CD4-positive, alpha-beta T cell treated with Interferon gamma for 1 hour (primary cell): ENCODE results near the gene GNB1L.

Experiments
- DNase-seq: peaks from one replicate; pipeline ENCODE4 v3.0.0-alpha.2; 2020

GNB1L gene

DNA sequence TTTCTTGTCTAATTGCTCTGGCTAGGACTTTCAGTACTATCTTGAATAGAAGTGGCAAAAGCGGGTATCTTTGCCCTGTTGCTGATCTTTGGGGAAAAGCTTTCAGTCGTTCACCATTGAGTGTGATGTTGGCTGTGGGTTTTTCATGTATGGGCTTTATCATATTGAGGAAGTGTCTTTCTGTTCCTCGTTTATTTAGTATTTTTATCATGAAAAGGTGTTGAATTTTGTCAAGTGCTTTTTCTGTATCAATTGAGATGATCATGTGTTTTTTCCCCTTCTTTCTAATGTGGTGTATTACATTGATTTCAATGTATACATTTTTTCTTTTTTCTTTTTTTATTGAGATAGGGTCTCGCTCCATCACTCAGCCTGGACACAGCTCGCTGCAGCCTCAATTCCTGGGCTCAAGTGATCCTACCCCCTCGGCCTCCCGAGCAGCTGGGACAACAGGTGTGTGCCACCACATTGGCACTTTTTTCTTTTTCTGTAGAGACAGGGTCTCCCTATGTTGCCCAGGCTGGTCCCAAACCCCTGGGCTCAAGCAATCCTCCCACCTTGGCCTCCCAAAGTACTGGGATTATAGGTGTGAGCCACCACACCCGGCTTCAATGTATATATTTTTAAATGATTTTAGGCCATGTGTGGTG, 5.3 kb upstream of the GNB1L start:
- no peak for DNase-seq

DNA sequence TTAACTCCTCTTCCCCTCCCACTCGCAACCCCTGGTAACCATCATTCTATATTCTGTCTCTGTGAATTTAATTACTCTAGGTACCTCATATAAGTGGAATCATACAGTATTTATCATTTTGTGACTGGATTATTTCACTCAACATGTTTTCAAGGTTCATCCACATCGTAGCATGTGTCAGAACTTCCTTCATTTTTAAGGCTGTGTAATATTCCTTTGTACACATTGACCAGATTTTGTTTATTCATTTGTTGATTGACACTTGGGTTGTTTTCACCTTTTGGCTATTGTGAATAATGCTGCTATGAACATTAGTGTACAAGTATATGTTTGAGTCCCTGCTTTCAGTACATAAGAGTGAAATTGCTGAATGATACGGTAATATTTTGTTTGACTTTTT, 2.7 kb upstream of the GNB1L start:
- DNase-seq, result no peak

- peak; percentile 38 for DNase-seq
These were observed 1.1 kb upstream of the GNB1L start for GRCh38 chr22:19855504-19856409.

- no peak for DNase-seq
These were observed 546 bp downstream of the GNB1L start for GRCh38 chr22:19853879-19854777.

- DNase-seq, result no peak
These were observed 1.4 kb downstream of the GNB1L start for GRCh38 chr22:19853058-19853878.

DNA sequence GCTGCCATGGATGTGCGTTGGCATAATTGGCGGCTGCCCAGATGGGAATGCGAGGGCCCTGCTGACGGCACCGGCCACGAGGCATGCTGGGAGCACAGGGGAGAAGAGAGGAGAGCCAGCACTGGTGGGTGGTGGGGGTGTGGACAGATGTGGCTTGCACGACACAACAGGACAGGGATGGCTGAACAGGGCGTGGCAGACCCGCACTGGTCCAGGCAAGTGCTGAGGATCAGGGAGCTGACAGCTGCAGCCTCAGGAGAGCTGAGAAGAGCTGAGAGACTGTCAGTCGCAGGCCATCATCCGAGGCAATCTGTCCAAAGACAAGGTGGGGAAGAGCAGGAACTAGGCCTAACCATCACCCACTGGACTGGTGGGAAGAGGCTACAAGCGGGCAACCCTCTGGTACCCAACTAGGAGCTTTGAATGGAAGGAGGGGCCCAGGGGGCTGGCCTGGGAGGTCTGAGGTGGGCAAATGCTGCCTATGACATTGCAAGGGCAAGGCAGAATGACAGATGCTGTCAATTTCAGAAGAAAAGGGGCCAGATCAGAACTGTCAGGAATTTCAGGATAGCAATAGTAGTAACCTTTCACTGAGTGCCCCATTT, 2.4 kb downstream of the GNB1L start:
- no peak for DNase-seq

GRCh38 chr22:19851291-19852176, 3.1 kb downstream of the GNB1L start:
- DNase-seq, result no peak

GRCh38 chr22:19850763-19851109, 3.9 kb downstream of the GNB1L start:
- DNase-seq, result no peak

DNA sequence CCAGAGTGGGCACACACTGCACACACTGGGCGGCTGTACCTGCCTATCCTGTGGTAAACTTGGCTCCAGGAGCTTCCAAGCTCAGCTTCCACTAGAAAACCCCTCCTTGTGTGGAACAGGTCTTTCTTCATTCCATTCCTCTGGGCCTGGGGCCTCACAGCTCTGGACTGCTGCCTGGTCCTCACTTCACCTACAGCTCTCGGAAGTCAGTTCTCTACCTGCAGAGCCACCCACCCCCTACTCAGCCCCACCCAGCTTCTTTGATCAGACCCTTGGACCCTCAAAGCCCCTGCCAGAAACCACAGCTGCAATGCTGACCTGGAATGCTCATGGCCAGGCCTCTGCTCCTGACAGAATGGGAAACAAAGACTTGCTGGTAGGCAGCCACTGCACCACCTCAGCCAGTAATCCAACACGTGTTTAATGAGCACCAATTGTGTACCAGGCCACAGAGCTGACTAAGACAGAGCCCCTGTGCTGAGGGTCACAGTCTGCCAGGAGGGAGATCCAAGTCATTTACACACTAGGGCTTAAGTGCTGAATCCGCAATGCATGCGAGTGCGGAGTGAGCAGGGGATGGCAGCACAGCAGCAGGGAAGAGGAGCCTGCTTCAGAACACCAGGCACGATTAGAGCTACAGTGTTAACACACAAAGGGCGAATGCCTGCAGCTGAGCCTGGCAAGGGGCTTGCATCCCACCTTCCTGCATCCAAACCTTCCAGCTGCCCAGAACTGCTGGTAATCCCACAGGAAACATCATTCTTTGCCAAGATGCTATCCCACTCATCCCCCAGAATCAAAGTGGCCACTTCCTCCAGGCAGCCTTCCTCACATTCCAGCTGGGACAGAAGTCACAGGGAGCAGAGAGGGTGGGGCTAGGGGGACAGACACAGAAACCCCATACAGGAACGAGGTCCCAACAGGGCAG, 4.6 kb downstream of the GNB1L start:
- DNase-seq, result no peak

DNA sequence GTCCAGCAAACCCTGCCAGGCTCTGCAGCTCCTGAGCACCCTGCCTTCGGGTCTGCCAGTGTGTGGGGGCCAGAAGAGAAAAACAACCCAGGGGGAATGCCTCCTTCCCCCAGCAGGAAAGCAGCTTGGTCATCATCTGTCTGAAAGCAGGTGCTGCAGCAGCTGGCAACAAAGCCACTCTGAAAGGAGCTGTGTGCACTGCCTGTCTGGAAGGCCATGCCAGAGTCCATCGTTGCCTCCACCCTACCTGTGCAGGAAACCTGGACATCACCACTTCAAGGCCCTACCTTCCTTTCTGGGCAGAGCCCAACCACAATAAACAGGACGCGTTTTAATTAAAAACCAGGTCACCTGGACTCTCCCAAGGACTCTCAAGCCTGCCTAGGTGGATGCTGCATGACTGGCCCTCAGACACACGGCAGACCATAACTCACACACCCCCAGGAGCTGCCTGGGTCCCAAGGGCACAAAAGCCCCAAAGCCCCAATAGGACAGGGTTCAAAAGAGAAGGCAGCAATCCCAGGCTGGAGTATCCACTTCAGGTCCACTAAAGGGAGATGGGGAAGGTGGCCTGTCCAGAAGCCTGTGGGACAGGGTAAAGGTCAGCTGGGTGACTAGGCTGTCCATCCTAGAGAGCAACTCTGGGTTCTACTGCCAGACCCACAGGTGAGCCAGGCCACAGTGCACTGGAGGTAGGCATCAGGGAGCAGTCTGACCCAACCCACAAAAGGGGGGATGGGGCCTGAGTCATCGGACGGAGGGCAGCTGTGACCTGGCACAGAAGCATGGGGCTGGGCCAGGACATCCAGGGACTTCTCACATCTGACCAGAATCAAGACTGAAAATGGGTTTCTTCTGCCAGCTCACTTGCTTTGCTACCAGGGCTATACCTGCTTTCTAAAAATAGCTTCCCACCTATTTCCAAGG, 6.1 kb downstream of the GNB1L start:
- no peak for DNase-seq

- DNase-seq, result no peak
These were observed 7.4 kb downstream of the GNB1L start for GRCh38 chr22:19847345-19847632.

- no peak for DNase-seq
These were observed 7.9 kb downstream of the GNB1L start for GRCh38 chr22:19846620-19847344.

DNA sequence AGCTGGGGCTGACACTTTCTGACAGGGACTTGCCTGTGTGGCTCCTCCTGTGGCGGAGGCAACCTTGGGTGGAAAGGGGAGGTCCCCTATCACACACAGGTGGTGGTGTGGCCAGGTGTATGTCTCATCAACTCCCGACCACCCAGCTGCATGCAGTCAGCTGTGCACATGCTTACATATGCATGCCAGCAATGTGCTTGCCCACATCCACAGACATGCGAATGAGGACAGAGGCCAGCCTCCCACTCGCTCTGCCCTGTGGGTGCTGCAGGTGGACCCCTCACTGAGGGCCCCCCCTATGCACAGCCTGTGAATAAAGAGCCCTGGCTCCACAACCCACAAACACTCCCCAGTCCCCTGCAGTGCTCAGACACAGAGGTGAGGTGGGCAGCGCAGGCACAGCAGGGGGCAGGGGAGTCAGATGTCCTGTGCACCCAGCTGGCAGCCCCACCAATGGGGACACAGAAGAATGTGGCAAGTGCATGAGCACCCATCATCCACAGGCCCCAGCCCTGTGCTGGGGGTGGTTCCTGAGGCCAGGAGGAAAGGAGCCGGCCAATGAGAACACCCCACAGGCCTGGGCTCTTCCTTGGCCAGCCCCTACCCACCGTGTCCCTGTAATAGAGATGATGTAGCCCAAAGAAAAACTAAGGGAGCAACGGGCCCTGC, 9.5 kb downstream of the GNB1L start:
- no peak for DNase-seq

- DNase-seq, result peak; percentile 31
These were observed 10.2 kb downstream of the GNB1L start for GRCh38 chr22:19844377-19845053.

DNA sequence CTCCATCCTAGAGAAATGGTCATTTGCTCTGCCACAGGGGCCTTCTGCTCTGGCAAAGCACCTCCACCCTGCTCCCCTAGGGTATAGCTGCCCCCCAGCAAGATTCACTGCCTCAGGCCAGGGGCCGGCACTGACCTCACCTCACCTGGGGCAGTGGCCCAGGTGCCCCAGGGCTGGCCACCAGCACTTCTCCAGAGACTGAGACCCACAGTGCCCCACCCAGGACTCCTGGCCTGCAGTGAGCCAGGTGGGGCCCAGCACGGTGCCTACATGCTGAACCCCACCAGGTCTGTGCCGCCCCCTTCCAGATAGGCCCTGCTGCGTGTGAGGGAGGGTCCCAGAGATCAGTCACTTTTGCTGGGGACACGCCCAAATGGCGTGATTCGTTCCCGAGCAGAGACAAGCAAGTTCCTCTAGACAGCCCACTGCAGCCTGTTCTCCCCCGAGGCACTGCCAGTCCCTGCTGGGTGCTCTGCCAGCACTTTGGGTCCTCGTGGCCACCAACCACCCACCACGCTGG, 10.8 kb downstream of the GNB1L start:
- DNase-seq, result no peak

DNA sequence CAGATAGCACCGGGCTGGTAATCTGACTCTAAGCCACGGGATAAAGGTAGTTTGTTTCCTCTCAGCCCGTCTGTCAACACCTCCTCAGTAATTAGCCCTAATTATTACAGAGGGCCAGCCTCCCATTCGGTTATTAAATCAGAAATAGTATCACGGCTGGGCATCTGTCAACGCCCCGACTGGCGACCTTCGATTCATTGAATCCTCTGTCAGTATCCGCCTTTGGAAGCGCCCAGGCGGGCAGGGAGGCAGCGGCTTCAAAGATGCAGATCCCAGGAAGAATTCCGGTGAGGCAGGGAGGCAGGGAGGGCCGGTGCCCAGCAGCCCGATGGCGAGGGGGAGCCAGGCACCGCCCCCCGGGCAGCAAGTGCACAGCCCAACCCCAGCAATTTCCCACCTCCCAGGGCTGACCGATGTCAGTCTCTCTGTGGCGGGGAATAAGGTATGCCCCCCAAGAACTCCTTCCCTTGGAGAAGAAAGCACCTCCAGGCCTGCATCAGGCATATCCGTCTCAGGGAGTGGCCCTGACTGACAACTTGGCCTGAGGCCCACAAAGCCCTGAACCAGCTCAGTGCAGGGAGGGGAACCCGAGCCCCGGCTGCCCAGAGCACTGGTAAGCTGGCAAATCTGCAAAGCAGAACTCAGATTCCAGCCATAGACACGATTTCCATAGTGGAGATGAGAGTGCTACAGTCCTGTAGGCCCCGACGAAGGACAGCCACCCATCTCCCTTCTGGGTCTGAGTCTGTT, 11.4 kb downstream of the GNB1L start:
- no peak for DNase-seq
